K562 (cell line): Measurements from ENCODE around the gene CD68. TPM values are rescaled to one million over a fixed set of nuclear protein-coding genes. Genes with fewer than 3 reads are reported as not detected.
A peak's percentile ranks its signal among the peaks of the same experiment; 100 is the strongest.

Source experiments
- CHD2 ChIP-seq: IDR thresholded peaks from 2 replicates; pipeline ENCODE4 v1.6.1; 2011; ENCODE audit warnings: low read depth, low read length
- EZH2 ChIP-seq: IDR thresholded peaks from 2 replicates; pipeline ENCODE4 v1.6.1; 2012; ENCODE audit warnings: low read depth, mild to moderate bottlenecking, inconsistent platforms, low read length, borderline replicate concordance
- TARDBP ChIP-seq: fragments of 450-650 bp; IDR thresholded peaks from 2 replicates; pipeline ENCODE4 v1.6.1; 2016
- ZNF134 ChIP-seq: fragments of 250-450 bp; sonication (Bioruptor Pico); conservative IDR thresholded peaks from 2 replicates; pipeline ENCODE4 v1.4.0; 2020
- ZNF224 ChIP-seq: sonication (generic); formaldehyde crosslinking; IDR thresholded peaks from 2 replicates; pipeline ENCODE4 v1.8.0; 2022; ENCODE audit warnings: mild to moderate bottlenecking, missing genetic modification reagents
- ZNF384 ChIP-seq: IDR thresholded peaks from 2 replicates; pipeline ENCODE4 v1.6.1; 2012; ENCODE audit warnings: low read depth, low read length, improper control_type of control experiment
- polyA plus RNA-seq, 8 experiments: library from polyadenylated mRNA; depleted of rRNA in 4 of 8; stranded (reverse) in 5 of 8; unstranded in 3 of 8; fragments of >200 nt; fragmentation: Nextera tagmentation in 2 of 8; fragmentation: Illumina TruSeq in 1 of 8; extraction: Ambion mirVana in 2 of 8; extraction: Trizol in 1 of 8; gene quantifications; 2 replicates each; pipeline versions ENCODE4 v1.2.1 to v1.2.3, GENCODE V29; 2011 to 2014; ENCODE audit warnings: inconsistent platforms in 1 of 8, missing spikeins in 1 of 8
- total RNA-seq, 7 experiments: library from RNA; depleted of rRNA in 6 of 7; stranded (reverse); fragments of >200 nt in 6 of 7; fragmentation: Illumina TruSeq in 2 of 7; extraction: Trizol in 2 of 7; gene quantifications; 2 replicates each; pipeline versions ENCODE4 v1.2.1 to v1.2.3, GENCODE V29; 2011 to 2021; ENCODE audit warnings: low replicate concordance in 1 of 7
- TF ChIP-seq, protein P1 (sequence below), 2 experiments: fragments of 450-650 bp in 1 of 2; sonication (generic) in 1 of 2; formaldehyde crosslinking in 1 of 2; IDR thresholded peaks in 1 of 2; conservative IDR thresholded peaks in 1 of 2; 2 replicates each; pipeline versions ENCODE4 v1.6.1 to v1.8.1; 2016 to 2023; ENCODE audit warnings: mild to moderate bottlenecking in 2 of 2, moderate library complexity in 2 of 2, inconsistent platforms in 1 of 2, missing genetic modification reagents in 1 of 2
- TF ChIP-seq, protein P2 (sequence below): sonication (generic); formaldehyde crosslinking; IDR thresholded peaks from 2 replicates; pipeline ENCODE4 v1.8.1; 2023; ENCODE audit warnings: mild to moderate bottlenecking, missing genetic modification reagents, moderate library complexity

Gene CD68
- total and polyA plus RNA-seq, 9 of the 15 experiments (the other 6 are each of a cell fraction or from before 2014, with no cell fraction given) = 28.2 to 89.8 (median 37.7) TPM

DNA sequence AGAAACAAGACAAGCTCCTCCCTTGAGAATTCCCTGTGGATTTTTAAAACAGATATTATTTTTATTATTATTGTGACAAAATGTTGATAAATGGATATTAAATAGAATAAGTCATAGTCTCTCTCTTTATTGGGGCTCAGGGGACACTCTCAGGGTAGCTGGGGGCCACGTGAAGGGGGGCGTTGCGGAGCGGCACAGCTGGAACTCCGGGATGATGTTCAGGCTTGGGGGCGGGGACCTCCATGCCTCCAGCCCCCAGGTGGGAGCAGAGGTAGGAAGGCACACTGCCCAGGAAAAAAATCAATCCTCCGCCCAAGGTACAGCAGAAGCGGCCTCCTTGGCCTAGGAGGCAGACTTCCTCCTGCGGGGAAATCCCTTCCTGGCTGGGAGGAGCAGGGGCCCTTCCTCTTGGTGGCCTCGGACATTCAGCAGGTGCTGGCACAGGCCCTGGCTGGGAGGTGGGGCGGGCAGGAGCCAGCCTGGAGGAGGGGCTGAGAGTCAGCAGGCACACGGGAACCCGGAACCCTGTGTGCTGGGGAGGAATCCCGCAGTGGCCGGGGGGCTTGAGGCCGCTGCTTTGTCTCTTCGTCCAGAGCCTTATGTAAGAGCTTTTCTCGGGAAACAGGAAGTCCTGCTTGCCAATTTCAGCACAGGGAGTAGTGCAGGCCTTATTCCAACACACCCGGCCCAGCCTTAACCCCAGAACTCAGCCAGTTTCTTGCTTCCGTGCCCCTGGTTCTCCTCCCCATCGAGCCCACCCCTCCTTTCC, 21.5 kb upstream of the CD68 start (continued):
- no peak for TF ChIP-seq ZNF224 (CRISPR knock-in tag)
- no peak for TF ChIP-seq ZNF384
- TF ChIP-seq CHD2 = no peak
- TF ChIP-seq TARDBP = no peak
- 0 out of 2 replicates have a peak, but pooled peaks have one; percentile 28 for TF ChIP-seq ZNF134
- TF ChIP-seq EZH2 = no peak
- TF ChIP-seq, protein P1, sequence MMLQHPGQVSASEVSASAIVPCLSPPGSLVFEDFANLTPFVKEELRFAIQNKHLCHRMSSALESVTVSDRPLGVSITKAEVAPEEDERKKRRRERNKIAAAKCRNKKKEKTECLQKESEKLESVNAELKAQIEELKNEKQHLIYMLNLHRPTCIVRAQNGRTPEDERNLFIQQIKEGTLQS (IDR thresholded peaks at IDR 0.05) = no peak
- TF ChIP-seq, protein P1 (CRISPR knock-in tag; conservative IDR thresholded peaks at IDR 0.05) = no peak
- TF ChIP-seq, protein P2, sequence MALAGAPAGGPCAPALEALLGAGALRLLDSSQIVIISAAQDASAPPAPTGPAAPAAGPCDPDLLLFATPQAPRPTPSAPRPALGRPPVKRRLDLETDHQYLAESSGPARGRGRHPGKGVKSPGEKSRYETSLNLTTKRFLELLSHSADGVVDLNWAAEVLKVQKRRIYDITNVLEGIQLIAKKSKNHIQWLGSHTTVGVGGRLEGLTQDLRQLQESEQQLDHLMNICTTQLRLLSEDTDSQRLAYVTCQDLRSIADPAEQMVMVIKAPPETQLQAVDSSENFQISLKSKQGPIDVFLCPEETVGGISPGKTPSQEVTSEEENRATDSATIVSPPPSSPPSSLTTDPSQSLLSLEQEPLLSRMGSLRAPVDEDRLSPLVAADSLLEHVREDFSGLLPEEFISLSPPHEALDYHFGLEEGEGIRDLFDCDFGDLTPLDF (CRISPR knock-in tag) = no peak
